ENCODE results near the gene DACH1. TPM values are rescaled to one million over a fixed set of nuclear protein-coding genes. Genes with fewer than 3 reads are reported as not detected.
"Not testable (repeated sequence)": the region's sequence is repeated elsewhere in the genome, so short reads cannot be mapped to it uniquely, and the experiment has no call there.

The DACH1 gene
- total RNA-seq, 1 experiment from 2014 or later = 0.14 TPM

DNA sequence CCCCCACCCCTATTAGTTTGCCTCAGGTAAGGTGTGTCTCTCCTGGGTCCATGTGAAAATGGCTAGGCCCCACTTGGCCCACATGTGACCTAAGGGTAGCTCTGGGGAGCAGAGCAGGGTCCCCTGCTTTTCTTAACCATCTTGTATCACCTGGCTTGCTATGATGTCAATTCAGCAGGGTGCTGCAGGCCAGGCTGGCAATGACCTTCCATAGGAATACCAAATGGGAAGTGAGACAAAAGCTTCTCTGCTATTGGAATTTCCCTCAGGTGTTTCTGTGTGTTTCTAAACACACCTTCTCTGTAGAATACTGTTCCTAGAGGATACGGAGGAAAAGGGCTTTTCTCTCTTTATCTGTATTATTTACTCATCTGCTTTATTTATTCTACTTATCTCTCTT, 35.7 kb upstream of the DACH1 start:
- TF ChIP-seq, protein P1, sequence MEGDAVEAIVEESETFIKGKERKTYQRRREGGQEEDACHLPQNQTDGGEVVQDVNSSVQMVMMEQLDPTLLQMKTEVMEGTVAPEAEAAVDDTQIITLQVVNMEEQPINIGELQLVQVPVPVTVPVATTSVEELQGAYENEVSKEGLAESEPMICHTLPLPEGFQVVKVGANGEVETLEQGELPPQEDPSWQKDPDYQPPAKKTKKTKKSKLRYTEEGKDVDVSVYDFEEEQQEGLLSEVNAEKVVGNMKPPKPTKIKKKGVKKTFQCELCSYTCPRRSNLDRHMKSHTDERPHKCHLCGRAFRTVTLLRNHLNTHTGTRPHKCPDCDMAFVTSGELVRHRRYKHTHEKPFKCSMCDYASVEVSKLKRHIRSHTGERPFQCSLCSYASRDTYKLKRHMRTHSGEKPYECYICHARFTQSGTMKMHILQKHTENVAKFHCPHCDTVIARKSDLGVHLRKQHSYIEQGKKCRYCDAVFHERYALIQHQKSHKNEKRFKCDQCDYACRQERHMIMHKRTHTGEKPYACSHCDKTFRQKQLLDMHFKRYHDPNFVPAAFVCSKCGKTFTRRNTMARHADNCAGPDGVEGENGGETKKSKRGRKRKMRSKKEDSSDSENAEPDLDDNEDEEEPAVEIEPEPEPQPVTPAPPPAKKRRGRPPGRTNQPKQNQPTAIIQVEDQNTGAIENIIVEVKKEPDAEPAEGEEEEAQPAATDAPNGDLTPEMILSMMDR (IDR thresholded peaks at IDR 0.05; ENCODE audit: unreplicated experiment) = no peak
- Mint-ChIP-seq H3K4me1 (ENCODE audit: low read depth, unreplicated experiment) (no peaks in the 10 kb centered on the region), H3K9me3 (ENCODE audit: low read depth, unreplicated experiment) (no peaks in the 10 kb centered on the region), H3K27me3 (ENCODE audit: unreplicated experiment) (no peaks in the 10 kb centered on the region), H3K27ac (ENCODE audit: unreplicated experiment) (no peak overlapping the region), H3K36me3 (ENCODE audit: insufficient read depth, unreplicated experiment) (no peaks in the 10 kb centered on the region), H3K4me3 (ENCODE audit: low read depth, unreplicated experiment) (no peak overlapping the region)
- intact Hi-C loops (cut with micrococcal nuclease; ENCODE audit: unreplicated experiment) = no loop called here
- no peak for DNase-seq
- CTCF ChIA-PET = no interaction called here
- BruUV-seq (replicated peaks) = no TSS peak

DNA sequence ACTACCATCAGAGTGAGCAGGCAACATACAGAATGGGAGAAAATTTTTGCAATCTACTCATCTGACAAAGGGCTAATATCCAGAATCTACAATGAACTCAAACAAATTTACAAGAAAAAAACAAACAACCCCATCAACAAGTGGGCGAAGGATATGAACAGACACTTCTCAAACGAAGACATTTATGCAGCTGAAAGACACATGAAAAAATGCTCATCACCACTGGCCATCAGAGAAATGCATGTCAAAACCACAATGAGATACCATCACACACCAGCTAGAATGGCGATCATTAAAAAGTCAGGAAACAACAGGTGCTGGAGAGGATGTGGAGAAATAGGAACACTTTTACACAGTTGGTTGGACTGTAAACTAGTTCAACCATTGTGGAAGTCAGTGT, 26.5 kb upstream of the DACH1 start:
- H3K9me3 Mint-ChIP-seq (ENCODE audit: low read depth, unreplicated experiment); CTCF ChIA-PET; H3K4me1 Mint-ChIP-seq (ENCODE audit: low read depth, unreplicated experiment); H3K4me3 Mint-ChIP-seq (ENCODE audit: low read depth, unreplicated experiment); DNase-seq; H3K36me3 Mint-ChIP-seq (ENCODE audit: insufficient read depth, unreplicated experiment); H3K27ac Mint-ChIP-seq (ENCODE audit: unreplicated experiment); H3K27me3 Mint-ChIP-seq (ENCODE audit: unreplicated experiment); BruUV-seq (replicated peaks); intact Hi-C loops (cut with micrococcal nuclease; ENCODE audit: unreplicated experiment): not testable (repeated sequence)

DNA sequence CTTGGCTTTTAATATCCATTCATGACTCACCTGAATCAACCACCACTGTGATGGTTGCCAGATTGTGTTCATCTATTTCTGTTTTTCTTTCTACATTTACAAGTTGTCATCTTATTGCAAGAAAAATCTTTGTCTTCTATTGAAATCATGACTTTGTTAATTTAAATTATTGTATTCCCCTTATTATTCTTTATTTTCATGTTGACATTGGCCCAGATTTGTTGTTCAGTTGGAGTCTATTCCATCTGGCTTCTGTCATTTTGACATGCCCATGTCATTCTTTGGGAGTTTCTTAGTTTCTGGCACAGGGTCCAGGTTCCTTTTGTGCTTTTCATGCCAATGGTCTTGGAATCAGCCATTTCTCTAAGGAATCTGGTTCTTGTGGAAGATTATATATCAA, 19.9 kb upstream of the DACH1 start:
- Mint-ChIP-seq H3K27me3 (ENCODE audit: unreplicated experiment) (no peaks in the 10 kb centered on the region), H3K4me3 (ENCODE audit: low read depth, unreplicated experiment) (no peak overlapping the region), H3K36me3 (ENCODE audit: insufficient read depth, unreplicated experiment) (no peaks in the 10 kb centered on the region), H3K4me1 (ENCODE audit: low read depth, unreplicated experiment) (no peaks in the 10 kb centered on the region), H3K9me3 (ENCODE audit: low read depth, unreplicated experiment) (no peaks in the 10 kb centered on the region), H3K27ac (ENCODE audit: unreplicated experiment) (no peak overlapping the region)
- CTCF ChIA-PET = no interaction called here
- no TSS peak for BruUV-seq (replicated peaks)
- intact Hi-C loops (cut with micrococcal nuclease; ENCODE audit: unreplicated experiment) = no loop called here
- TF ChIP-seq, protein P1 (IDR thresholded peaks at IDR 0.05; ENCODE audit: unreplicated experiment) = no peak
- no peak for DNase-seq

DNA sequence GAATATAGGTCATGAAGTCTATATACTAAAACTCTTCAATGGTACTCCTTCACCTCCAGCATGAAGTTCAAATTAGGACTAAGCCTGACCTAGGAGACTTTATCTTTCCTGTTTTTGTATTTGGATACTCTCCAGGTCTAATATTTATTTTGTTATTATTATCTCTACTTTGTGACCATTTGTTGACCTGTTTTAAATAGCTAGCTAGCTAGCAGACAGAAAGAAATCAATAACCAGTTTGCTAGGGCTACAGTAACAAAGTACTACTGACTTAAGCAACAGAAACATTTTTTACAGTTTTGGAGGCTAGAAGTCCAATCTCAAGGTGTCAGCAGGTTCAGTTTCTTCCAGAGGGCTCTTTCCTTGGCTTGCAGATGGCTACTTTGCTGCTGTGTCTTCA, 15.1 kb upstream of the DACH1 start:
- H3K36me3 Mint-ChIP-seq (ENCODE audit: insufficient read depth, unreplicated experiment) = no peaks in the 10 kb centered on the region
- DNase-seq = no peak
- H3K9me3 Mint-ChIP-seq (ENCODE audit: low read depth, unreplicated experiment) = no peaks in the 10 kb centered on the region
- no peaks in the 10 kb centered on the region for H3K27me3 Mint-ChIP-seq (ENCODE audit: unreplicated experiment)
- CTCF ChIA-PET = no interaction called here
- no peak overlapping the region for H3K27ac Mint-ChIP-seq (ENCODE audit: unreplicated experiment)
- BruUV-seq (replicated peaks) = no TSS peak
- peaks cover 10% of the 10 kb centered on the region for H3K4me1 Mint-ChIP-seq (ENCODE audit: low read depth, unreplicated experiment)
- intact Hi-C loops (cut with micrococcal nuclease; ENCODE audit: unreplicated experiment) = no loop called here
- TF ChIP-seq, protein P1 (IDR thresholded peaks at IDR 0.05; ENCODE audit: unreplicated experiment) = no peak
- no peak overlapping the region for H3K4me3 Mint-ChIP-seq (ENCODE audit: low read depth, unreplicated experiment)

DNA sequence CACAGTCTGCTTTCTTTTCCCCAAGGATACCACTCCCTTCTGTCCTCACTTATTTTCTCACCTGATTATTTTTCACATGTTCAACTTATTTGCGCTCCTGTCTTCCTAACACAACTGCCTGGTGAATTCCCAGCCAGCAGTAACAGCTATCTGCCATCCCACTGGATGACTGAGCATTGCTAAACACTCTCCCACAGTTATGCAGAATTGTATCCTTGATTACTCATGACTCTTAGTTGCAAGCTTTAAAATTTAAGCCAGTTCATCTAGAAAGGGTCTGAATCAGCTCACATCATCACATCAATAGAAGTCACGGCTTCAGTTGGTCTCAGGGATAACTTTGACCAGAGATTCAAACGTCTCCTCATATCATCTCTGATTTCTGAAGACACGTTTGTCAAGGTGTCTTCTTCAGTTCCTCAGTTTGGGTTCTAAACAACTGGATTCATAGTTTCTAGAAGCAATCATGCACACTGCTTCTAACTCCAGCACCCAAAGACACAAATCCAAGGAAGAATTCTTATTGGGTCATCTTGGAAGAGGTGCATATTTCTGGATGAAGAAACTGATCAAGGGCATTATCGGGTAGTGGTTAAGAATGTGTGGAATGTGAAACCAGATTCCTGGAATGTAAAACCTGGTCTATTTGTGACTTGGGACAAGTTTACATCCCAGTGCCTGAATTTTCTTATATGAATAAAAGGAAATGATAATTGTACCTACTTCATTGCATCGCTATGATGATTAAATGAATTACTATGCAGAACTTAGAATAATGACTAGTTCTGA, 13.9 kb upstream of the DACH1 start:
- Mint-ChIP-seq H3K4me3 (ENCODE audit: low read depth, unreplicated experiment) (no peak overlapping the region), H3K27me3 (ENCODE audit: unreplicated experiment) (no peaks in the 10 kb centered on the region)
- intact Hi-C loops (cut with micrococcal nuclease; ENCODE audit: unreplicated experiment) = no loop called here

More for the DNA sequence above, 13.9 kb upstream of the DACH1 start:
- TF ChIP-seq, protein P1 (IDR thresholded peaks at IDR 0.05; ENCODE audit: unreplicated experiment) = no peak
- no peak for DNase-seq
- BruUV-seq (replicated peaks) = no TSS peak
- Mint-ChIP-seq H3K36me3 (ENCODE audit: insufficient read depth, unreplicated experiment) (no peaks in the 10 kb centered on the region), H3K4me1 (ENCODE audit: low read depth, unreplicated experiment) (peaks cover 10% of the 10 kb centered on the region), H3K27ac (ENCODE audit: unreplicated experiment) (no peak overlapping the region), H3K9me3 (ENCODE audit: low read depth, unreplicated experiment) (no peaks in the 10 kb centered on the region)
- CTCF ChIA-PET = no interaction called here

Data from Calu3 (cell line).